ENCODE data around the gene EXOSC5.
"Not testable (repeated sequence)": the region's sequence is repeated elsewhere in the genome, so short reads cannot be mapped to it uniquely, and the experiment has no call there.

EXOSC5 gene

DNA sequence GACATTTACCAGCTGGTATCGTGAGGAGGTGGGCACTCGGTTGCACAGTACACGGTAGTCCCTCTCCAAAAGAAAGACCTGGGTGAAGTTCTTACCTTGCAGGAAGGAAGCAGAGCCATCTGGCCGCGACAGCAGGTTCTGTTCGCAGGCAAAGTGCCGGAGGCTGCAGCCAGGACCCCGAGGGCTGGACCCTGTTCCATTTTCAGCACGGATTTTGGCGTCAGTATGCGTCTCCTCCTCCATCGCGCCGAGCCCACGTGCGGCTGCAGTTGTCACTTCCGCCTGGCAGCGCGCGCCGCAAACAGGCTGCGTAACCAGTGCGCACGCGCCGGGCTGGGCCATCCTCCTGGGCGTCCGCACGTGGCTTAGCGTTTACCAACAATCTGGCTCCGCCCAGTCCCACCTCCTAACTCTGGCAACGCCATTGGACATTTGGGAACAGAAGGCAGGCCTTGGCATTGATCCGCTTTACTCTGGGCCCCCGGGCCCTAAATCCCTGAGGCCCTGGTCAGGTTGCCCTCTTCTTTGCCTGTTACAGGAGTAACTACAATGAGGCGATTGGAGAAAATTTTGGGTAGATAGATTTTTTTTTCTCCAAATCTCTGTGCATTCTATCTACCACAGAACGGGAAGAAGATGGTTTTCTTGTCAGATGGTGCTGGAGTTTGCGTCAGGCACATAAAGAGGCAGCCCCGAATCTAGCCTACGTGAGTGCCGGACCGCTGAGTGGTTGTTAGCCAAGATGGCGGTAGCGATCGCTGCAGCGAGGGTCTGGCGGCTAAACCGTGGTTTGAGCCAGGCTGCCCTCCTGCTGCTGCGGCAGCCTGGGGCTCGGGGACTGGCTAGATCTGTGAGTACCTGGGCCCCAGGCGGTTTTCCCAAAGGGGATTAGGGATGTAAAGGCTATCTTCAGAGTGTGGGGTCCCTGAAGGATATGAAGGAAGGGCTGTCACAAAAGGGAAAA is at the start of gene EXOSC5, which contains the start of gene BCKDHA:
EXOSC5 (minus strand) TSS at position 274 of the 964 bp plus-strand sequence; CDS start at position 243, 31 bp downstream.
BCKDHA (plus strand) TSS at position 733 of the 964 bp plus-strand sequence; CDS start at position 743, 10 bp downstream.
- DNase-seq, result peak; percentile 99

DNA sequence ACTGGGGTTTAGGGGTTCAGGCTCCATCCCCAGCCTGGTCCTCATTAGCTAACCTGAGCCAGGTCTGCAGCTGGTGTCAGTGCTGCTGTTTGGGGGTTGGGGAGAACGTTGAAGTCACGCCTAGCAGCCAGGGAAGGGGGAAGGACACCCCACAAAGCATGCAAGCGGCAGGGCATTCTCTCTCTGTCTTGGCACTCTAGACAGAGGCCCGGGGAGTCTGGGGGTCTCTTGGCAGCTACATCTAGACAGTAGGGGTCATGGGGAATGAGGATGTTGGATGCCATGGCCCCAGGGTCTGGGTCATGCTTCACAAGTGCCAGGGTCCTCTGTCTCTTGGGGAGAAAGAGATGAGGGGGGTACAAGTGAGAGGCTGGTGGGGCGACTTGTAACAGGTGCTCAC is 48.4 kb upstream of the EXOSC5 start:
- no peak for DNase-seq

DNA sequence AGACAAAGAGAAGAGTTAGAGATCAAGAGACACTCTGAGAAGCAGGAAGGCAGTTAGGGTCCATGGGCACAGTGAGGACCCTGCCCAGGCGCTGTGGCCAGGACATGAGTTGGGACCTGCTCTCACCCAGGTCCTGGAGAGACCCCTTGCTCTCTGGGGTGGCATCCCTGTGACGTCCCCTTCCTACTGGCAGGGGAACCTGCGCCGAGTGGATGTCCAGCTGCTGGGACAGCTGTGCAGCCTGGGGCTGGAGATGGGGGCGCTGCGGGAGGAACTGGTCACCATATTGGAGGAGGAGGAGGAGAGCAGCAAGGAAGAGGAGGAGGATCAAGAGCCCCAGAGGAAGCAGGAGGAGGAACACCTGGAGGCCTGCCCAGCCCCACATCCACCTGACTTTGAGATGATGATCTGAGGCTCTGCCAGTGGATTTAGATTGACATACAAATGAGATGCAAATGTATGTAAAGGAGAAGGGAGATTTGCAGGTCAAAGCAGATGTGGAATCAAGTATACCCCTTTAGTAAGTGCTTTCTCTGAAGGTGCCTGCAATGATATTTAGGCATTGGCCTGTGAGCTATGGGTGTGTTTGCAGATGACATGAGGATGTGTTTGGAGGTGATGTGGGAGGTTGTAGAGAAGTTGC is 46.8 kb upstream of the EXOSC5 start:
- DNase-seq, result no peak

DNA sequence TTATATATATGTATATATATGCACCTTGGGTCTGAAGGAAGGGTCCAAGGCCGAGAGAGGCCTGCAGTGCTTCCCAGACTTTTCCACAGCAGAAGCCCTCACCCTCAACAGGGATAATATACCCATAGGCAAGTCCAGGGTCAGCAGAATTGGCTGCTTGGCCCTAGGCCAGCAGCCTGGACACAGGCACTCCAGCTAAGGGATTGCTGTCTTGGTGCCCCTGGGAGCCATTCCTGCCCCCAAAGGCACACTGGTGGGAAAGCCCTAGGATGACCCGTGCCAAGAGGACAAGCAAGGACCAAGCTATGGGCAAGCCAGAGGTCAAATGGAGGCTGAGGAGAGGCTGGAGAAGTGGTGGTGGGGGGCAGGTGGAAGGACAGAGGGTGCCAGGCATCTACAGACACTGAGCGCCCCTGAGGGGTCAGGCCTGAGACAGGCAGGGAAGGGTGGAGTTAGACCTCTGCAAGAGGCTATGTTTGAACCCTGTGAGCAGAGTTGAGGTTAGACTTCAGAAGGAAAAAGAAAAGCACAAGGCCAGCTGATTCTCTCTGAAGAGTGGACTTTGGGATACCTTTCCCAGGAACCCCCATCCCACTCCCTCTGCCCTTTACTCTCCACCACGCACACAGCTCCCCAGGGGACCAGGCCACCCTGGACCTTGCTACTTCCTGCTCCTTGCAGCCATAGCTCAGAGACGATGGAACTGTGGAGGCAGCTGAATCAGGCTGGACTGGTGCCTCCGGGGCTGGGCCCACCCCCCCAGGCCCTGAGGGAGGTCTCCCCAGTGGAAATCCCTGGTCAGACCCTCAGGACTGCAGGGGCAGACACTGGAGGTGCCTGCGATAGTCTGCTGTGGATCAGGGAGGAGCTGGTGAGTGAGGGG is 45.6 kb upstream of the EXOSC5 start, which contains the start of gene ERICH4:
ERICH4 (plus strand) TSS at position 684 of the 883 bp plus-strand sequence; CDS start at position 698, 14 bp downstream.
- DNase-seq, result no peak

DNA sequence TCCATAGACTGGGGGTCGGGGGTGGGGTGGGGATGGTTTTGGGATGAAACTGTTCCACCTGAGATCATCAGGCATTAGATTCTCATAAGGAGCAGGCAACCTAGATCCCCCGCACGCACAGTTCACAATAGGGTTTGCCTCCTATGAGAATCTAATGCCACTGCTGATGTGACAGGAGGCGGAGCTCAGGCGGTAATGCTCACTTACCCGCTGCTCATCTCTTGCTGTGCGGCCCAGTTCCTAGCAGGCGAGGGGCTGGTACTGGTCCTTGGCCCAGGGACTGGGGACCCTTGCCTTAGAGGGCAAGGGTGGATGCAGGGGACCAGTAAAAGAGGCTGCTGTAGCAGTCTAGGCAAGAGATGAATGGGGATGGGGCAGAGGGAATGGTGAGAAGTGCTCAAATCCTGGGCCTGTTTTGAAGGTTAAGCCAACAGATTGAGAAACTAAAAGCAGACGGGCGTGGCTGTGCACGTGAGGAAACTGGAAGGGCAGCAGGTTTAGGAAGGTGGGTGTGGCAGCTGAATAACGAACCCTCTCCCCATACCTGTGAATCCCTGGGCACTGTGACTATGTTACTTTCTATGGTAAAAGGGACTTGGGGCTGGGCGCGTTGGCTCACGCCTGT is 44.3 kb upstream of the EXOSC5 start:
- DNase-seq, result no peak

DNA sequence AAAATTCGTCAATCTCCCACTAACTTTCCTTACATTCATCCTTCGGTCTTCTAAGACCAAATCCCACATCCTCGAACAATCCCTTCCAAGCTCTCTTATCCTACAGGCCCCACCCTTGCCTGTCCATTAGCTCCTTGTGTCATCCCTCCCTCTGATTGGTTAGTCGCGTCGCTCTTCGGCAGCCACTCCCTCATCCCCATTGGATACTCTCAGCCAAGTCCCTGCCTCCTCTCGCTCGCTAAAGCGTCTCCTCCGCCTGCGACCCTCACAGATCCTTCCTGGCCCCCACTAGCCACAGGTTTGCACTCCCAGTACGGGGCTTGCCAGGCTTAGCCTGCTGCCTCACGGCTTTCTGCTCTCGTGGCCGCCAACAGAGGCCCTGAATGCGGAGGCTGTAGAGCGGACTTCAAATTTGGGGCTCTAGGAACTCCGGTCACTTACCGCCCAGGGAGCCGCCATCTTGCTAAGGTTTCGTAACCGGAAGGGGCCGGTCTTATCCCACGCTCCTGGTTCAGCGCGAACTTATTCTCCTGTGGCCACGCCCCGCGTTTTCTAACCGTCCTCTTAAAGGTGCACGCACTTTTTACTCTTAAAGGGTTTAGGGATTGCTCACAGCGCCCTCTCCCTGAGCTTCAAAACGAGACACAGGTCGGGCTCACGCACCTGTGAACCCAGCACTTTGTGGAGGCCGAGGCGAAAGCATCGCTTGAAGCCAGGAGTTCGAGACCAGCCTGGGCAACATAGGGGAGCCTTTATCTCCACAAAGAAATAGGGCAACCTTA is 42.5 kb upstream of the EXOSC5 start, which contains the start of gene DMAC2:
DMAC2 (minus strand) TSS at position 472 of the 782 bp plus-strand sequence; CDS start at position 459, 13 bp downstream.
- DNase-seq, result peak; percentile 94

DNA sequence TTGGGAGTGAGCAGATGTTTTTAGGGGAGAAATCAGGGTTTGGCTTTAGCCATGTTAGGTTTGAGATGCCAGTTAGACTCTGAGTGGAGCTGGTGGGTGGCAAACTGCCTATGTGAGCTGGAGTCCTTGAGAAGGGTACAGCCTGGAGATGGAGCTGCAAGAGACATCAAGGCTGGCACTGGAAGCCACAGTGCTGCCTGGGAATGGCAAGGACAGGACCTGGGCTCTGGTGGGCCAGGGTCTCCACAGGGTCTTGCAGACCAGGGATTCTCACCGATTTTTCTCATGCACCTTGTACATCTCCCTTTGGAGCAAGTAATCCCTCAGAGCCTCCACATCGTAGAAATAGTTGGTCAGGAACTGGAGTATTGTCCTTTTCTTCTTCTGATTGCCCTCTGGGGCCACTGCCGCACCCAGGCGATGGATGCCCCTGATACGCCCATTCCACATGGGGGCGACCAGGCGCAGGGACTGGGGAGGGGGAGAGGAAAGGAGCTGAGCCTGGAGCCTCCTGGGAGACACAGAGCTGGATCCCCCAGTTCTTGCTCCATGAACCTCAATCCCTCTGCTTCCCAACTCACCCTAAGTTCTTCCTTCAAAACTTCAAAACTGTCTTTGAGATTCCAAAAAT is 40.9 kb upstream of the EXOSC5 start:
- no peak for DNase-seq

DNA sequence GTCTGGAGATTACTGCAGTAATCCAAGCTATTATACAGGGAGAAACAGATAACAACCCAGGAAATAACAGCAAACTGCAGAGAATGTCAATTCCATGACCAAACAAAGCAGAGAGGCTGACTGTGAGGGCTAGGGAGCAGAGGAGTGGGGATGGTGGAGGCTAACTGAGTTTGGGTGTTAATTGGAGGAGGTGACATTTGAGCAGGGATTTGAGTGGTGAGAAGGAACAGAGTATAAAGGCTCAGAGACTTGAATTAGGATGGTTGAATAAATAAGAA is 39.5 kb upstream of the EXOSC5 start:
- no peak for DNase-seq

DNA sequence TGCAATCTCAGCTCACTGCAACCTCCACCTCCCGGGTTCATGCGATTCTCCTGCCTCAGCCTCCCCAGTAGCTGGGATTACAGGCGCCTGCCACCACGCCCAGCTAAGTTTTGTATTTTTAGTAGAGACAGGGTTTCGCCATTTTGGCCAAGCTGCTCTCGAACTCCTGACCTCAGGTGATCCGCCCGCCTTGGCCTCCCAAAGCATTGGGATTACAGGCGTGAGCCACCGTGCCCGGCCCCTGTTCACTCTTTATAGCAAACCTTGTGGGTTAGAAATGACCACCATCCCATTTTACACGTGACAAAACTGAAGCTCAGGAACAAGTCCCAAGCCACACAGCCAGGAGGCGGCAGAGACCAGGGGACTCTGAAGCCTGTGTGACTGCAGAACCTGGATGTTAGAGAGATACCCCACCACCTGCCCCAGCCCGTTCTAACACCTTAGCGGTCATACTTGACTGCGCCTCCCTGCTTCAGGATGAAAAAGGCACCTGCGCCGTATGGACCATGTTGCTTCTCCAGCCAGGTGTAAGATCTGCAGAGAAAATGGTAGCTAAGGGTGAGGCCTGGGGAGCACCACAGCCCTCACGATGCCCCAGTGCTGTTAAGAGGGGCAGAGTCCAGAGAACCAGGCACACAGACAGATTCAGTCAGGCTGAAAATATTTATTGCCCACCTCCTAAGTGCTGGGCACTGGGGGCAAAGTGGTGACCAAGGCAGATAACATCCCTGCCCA is 38.9 kb upstream of the EXOSC5 start:
- DNase-seq, result no peak

DNA sequence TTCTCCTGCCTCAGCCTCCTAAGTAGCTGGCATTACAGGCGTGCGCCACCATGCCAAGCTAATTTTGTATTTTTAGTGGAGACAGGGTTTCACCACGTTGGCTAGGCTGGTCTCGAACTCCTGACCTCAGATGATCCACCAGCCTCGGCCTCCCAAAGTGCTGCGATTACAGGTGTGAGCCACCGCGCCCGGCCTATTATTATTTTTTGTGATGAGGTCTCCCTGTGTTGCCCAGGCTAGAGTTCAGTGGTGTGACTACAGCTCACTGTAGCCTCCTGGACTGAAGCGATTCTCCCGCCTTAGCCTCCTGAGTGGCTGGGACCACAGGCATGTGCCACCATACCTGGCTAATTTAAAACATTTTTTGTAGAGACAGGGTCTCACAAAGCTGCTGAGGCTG is 38.2 kb upstream of the EXOSC5 start:
- not testable (repeated sequence) for DNase-seq

DNA sequence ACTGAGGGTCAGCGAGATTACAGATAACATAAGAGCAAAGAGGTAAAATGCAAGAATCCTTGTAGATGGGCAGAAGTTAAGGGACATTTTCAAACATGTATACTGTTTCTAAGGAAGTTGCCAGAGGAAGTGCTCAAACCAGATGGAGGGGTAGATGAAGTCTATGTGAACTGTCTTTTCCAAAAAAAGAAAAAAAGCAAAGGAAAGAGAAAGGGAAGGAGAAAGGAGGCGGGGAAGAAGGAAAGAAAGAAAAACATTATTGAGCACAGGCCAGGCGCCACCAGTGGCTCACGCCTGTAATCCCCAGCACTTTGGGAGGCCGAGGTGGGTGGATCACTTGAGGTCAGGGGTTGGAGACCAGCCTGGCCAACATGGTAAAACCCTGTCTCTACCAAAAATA is 37.3 kb upstream of the EXOSC5 start:
- DNase-seq, result no peak

DNA sequence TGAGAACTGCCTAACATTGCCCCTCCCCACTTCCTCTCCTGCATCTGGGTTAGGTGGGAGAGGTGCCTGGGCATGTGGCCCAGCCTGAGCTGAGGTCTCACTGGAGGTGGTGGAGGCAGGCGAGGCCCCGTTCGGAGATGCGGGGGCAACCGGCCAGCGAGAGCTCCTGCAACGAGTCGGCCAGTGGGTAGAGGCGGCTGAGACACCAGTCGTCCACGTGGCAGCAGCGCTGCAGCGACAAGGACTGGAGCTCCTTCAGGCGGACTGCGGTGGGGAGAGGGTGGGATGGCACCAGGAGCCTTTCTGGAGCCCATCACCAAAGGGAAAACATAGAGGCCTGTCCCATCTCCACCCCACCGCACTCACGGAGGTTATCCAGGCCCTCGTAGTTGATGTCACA is 36.0 kb upstream of the EXOSC5 start:
- DNase-seq, result no peak

DNA sequence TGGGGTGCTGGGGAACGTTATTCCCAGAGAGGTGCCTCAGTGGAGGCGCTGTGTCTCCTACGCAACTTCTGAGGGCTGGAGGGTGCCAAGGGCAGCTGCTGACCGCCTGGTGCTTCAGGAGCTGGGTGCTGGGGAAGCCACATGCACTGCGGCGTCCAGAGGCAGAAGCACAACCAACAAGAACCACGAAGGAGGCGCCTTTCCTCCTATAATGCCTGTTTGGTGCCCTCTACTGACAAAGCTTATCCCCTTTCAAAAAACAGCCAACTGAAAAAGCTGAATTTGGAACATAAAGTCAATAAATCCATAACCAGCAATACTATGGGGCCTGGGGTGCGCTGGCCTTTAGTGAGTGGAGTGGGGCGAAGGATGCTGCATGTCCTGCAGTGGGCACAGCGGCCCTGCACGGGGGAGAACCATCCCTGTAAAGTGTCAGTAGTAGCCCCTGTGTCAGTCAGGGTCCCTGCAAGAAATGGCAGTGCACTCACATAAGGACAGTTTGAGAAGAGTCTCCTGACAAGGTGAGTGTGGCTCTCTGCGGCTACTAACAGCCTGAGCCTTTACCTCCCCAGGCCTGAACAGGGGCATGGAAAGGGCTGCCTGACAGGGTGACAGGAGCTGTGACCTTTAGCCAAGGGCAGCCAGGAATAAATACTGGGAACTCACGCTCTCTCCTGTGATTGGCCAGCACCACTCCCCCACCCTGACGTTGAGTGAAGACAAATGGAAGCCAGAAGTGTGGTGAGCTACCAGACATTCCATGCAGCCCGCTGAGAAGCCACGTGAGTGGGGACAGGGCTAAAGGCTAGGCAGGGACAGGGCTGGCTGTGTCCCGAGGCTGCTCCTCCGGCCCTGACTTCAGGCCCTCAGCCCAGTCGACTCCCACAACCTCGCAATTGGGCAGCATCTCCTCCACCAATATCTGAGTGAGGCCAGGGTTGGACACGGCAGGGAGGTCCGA is 34.5 kb upstream of the EXOSC5 start:
- no peak for DNase-seq

DNA sequence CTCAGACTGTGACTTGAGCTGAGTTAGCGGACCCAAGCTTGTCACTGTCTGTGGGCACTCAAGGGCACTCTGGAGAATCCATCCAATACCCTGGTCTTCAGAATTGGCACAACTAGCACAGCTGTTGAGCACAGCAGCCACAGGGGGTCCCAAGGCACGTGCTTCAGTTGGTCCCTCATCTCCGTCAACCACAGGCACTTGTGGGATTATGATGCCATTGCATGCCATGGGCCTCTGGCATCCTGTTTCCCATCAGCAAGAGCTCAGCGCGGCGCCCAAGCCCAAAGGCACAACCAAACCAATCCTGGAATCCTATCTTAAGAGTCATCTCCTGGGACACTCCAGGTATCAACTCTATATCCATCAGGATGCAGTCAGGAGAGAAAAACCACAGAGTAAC is 33.8 kb upstream of the EXOSC5 start:
- no peak for DNase-seq

DNA sequence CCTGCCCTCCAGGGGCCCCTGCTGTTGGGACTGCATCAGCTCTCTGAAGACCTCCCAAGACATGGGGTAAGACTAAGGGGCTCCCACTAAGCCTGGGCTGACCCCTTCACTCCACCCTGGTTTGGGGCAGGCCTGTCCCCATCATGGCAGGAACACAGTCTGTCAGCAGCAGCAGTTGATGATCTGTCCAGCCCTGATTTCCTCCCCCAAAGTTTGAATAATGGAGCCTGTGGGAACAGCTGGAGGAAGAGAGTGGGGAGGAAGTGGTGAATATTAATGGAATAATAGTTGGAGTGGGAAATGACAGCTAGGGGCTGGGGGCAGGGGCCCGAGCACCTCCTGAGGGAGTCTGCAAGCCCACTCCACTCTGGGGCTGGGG is 31.3 kb upstream of the EXOSC5 start:
- no peak for DNase-seq

DNA sequence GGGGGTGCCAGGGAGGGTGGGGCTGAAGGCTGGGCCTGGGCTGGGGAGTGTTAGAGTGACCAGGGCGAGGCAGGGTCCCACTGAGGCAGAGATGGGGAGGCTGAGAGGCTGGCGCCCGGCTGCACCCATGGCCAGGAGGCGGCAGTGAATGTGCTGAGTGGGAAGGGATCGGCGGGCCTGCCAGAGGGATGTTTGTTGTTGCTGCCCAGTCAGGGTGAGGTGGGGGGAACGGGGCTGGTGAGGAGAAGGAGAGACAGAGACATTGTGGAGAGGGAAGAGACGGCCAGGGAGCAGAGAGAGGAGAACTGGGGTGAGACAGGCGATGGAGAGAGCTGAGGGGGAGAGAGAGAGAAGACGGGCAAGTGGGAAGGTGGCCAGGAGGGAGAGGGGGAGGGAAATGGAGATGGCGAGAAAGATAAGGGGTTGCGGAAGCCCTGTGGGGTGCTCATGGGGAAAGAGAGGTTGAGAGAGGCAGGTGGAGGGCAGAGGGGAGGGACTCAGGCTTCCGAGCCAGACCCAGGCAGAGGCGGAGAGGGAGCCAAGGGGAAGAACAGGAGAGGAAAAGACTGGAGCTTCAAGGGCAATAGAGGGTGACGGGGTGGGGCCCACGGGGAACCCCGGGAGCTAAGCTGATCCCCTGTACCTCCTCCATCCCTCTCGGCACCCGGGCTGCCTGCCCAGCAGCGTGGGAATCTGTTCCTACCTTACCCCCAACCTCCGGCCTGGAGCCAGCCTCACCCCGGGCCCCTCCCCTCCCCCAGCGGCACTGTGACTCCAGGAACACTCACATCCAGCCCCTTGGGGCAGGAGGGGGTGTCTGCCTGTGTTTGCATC is 30.7 kb upstream of the EXOSC5 start:
- no peak for DNase-seq

DNA sequence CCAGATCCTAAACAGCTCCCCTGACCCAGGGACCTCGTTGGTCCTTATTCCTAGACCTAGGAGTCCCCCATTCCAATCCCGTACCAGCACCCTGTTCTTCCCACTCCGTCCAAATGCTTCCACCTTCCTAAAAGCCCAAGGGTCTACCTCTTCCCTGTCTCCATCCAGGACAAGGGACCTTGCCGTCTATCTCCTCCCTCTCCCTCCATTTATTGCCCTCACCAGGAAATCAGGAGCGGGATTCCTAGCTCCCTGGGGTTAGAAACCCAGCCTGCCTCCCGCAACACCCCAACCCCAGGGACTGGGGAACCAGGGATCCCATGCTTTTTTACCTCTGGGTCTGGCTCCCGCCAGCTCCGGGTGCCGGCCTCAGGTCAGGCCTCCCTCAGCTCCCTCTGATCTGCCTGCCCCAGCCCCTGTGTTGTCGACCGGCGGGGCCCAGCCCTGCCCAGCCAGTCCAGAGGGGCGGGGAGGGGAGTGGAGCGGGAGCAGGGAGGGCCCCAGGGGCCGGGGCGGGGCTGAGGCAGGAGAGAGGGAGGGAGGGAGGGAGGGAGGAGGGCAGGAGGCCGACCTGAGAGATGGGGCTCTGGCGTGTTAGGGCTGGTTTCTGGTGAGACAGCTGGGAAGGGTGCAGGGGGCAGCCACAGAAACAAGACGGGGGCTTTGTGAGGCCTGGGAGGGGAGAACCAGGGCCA is 29.9 kb upstream of the EXOSC5 start, which contains the start of gene B3GNT8:
B3GNT8 (minus strand) TSS at position 423 of the 695 bp plus-strand sequence. CDS start 596 bp downstream, outside the sequence.
- no peak for DNase-seq
